Putamen (tissue), 1 donor: ENCODE results near the gene CCL4.

ENCODE experiments used
- DNase-seq: peaks from one replicate; pipeline ENCODE4 v3.0.0-alpha.2; 2016; ENCODE audit warnings: low spot score

Gene CCL4

DNA sequence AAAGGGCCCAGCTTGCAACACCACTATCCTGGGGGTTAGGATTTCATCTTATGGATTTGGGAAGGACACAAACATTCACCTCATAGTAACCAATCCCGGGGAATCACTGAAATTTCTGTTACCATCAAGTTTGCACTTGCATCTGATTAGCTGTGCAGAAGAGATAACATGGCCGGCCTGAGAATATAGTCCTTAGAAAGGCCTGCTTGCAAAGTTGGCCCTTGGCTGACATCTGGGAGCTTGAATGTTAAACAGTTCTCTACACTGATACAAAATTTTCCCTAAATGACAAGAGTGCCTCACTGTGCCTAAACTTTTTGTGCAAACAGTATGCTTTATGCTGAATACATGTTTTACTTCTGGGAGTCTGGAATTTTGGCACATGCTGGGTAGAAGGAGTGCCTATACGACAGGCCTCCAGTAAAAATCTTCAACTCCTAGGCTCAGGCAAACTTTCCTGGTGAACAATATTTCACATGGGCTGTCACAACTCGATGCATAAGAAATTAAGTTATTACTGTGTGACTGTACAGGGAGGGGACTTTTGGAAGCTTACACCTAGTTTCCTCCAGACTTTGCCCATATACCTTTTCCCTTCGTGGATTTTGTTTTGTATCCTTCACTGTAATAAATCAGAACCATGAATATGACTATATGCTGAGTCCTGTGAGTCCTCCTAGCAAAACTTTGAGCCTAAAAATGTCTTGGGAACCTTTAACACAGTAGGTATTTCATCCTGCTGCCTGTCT is 41.5 kb downstream of the CCL4 start:
- no peak for DNase-seq

GRCh38 chr17:36147601-36148000 is 44.0 kb downstream of the CCL4 start:
- no peak for DNase-seq

DNA sequence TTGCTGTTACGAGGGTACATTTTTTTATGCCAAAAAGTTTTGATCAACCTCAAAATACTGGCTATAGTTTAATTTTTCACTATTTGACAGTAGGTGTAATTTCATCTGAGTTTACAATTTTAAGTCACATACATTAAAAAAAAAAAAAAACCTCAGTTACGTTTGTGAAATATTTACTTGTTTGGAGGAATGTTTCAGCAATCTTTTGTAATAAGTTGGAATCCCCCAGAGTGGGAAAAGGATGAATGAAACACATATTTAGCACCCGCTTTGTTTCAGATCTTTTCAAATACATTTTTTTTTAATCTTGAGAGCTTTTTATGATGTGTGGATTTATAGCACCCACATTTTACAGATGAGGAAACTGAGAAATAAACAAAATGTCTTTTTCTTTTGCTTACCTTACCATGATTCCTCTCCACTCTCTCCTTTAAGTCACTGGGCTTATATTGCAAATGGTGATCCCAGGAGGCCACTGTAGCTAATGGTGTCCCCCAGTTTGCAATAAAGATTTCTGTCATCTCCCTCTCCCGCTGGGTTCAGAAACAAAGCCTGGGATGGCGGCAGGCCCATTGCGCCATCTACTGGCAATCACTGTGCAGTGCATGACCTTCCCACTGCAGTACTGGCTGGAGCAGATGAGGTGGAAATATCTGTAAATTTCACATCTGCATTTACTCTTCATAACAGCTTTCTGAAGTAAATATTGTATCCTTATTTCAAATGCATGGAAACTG is 45.1 kb downstream of the CCL4 start:
- peak; percentile 34 for DNase-seq

GRCh38 chr17:36149296-36149820 is 45.7 kb downstream of the CCL4 start:
- no peak for DNase-seq

- no peak for DNase-seq
These were observed 48.4 kb downstream of the CCL4 start for GRCh38 chr17:36151891-36152638.

GRCh38 chr17:36152639-36153120 is 49.1 kb downstream of the CCL4 start:
- no peak for DNase-seq

- no peak for DNase-seq
These were observed 50.4 kb downstream of the CCL4 start for GRCh38 chr17:36153895-36154610.
